ENCODE measurements around the gene FNDC8. TPM values are rescaled to one million over a fixed set of nuclear protein-coding genes. Genes with fewer than 3 reads are reported as not detected.

Gene FNDC8
- total RNA-seq, 4 donors from 2014 or later = not detected

DNA sequence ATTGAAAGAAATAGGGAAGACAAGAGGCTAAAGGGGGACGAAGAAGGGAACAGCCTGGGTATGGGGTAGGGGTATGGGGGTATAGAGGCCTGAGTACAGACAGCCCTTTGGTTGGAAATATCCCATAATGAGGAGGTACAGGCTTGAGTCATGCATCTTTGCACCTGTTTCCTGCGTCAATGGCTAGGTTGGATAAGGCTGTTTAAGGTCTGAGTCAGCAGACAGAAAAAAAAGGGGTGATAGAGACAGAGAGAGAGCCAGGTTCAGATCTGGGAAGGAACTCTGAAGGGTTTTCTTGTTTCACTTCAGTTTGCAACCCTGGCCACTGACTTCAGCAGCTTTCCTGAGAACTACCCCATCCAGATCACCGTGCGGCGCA, 8.5 kb downstream of the FNDC8 start:
- intact Hi-C loops (cut with DNase I) = no loop called here
- H3K4me3 ChIP-seq (replicated peaks in 1 of 3) = no peak overlapping the region
- no peaks in the 10 kb centered on the region for H3K4me1 ChIP-seq
- DNase-seq = no peak
- 90 to 96% methylated on average over 5 of the region's 5 CpGs for WGBS, 2 donors
- H3K27ac ChIP-seq = no peak overlapping the region
- H3K9me3 ChIP-seq = no peaks in the 10 kb centered on the region
- H3K36me3 ChIP-seq = peaks cover 12 to 31% of the 10 kb centered on the region in 2 donors
- no peak for TF ChIP-seq POLR2A (IDR thresholded peaks at IDR 0.05)
- TF ChIP-seq, protein P1, sequence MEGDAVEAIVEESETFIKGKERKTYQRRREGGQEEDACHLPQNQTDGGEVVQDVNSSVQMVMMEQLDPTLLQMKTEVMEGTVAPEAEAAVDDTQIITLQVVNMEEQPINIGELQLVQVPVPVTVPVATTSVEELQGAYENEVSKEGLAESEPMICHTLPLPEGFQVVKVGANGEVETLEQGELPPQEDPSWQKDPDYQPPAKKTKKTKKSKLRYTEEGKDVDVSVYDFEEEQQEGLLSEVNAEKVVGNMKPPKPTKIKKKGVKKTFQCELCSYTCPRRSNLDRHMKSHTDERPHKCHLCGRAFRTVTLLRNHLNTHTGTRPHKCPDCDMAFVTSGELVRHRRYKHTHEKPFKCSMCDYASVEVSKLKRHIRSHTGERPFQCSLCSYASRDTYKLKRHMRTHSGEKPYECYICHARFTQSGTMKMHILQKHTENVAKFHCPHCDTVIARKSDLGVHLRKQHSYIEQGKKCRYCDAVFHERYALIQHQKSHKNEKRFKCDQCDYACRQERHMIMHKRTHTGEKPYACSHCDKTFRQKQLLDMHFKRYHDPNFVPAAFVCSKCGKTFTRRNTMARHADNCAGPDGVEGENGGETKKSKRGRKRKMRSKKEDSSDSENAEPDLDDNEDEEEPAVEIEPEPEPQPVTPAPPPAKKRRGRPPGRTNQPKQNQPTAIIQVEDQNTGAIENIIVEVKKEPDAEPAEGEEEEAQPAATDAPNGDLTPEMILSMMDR (IDR thresholded peaks at IDR 0.05) = no peak
- H3K27me3 ChIP-seq = no peaks in the 10 kb centered on the region

- Histone ChIP-seq H3K4me1 (no peaks in the 10 kb centered on the region), H3K4me3 (replicated peaks in 1 of 3) (no peak overlapping the region), H3K36me3 (peaks cover 16 to 35% of the 10 kb centered on the region in 2 donors), H3K27me3 (no peaks in the 10 kb centered on the region), H3K9me3 (no peaks in the 10 kb centered on the region), H3K27ac (no peak overlapping the region)
- DNase-seq = no peak
- TF ChIP-seq, protein P1 (IDR thresholded peaks at IDR 0.05) = no peak
- TF ChIP-seq POLR2A (IDR thresholded peaks at IDR 0.05) = no peak
- intact Hi-C loops (cut with DNase I) = no loop called here
- WGBS, 2 donors = 94 to 100% methylated on average over 1 to 3 of the region's 3 CpGs
Observed at GRCh38 chr17:35130392-35130791, 9.0 kb downstream of the FNDC8 start.

- Histone ChIP-seq H3K27ac (no peak overlapping the region), H3K4me1 (no peaks in the 10 kb centered on the region), H3K4me3 (replicated peaks in 1 of 3) (no peak overlapping the region), H3K27me3 (no peaks in the 10 kb centered on the region), H3K9me3 (no peaks in the 10 kb centered on the region), H3K36me3 (peaks cover 28 to 49% of the 10 kb centered on the region in 2 donors)
- DNase-seq = no peak
- TF ChIP-seq POLR2A (IDR thresholded peaks at IDR 0.05) = no peak
- TF ChIP-seq, protein P1 (IDR thresholded peaks at IDR 0.05) = no peak
- WGBS, 2 donors = 84 to 86% methylated on average over 6 to 9 of the region's 10 CpGs
- intact Hi-C loops (cut with DNase I) = no loop called here
Observed at GRCh38 chr17:35132099-35132498, 10.7 kb downstream of the FNDC8 start.

DNA sequence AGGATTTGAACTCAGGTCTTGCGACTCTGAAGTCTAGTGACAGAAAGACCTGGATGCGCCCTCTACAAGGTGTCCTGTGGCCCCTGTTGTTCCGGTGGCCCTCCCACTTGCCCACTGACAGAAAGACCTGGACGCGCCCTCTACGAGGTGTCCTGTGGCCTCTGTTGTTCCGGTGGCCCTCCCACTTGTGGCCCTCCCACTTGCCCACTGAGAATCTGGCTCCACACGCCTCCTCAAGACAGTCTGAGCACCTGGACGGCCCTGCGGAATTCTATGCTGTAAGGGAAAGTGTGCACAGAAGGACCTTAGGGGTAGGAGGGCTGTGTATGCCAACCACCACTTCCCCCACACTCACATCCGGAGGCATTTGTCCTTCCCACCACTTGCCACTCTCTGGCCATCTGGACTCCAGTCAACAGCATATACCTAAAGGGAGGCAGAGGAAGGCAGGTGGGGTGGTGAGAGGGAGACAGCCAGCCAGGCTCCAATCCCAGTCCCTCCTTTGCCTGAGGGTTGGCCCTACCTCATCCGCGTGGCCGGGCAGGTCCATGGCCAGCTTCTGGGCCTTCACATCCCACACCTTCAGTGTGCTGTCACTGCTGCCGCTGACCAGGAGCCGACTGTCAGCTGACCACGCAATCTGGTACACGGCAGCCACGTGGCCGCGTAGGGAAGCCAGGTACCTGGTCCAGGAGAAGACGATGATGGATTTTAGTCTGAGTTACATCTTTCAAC, 11.6 kb downstream of the FNDC8 start:
- 95% methylated on average over 19 to 21 of the region's 22 CpGs for WGBS, 2 donors
- intact Hi-C loops (cut with DNase I) = no loop called here
- no peak for TF ChIP-seq POLR2A (IDR thresholded peaks at IDR 0.05)
- TF ChIP-seq, protein P1 (IDR thresholded peaks at IDR 0.05) = no peak
- no peak for DNase-seq
- Histone ChIP-seq H3K4me1 (no peaks in the 10 kb centered on the region), H3K27me3 (no peaks in the 10 kb centered on the region), H3K4me3 (replicated peaks in 1 of 3) (no peak overlapping the region), H3K9me3 (no peaks in the 10 kb centered on the region), H3K36me3 (peaks cover 32 to 57% of the 10 kb centered on the region in 2 donors), H3K27ac (no peak overlapping the region)

- Histone ChIP-seq H3K27me3 (no peaks in the 10 kb centered on the region), H3K4me3 (replicated peaks in 1 of 3) (no peak overlapping the region), H3K9me3 (no peaks in the 10 kb centered on the region), H3K36me3 (peaks cover 36 to 68% of the 10 kb centered on the region in 2 donors), H3K27ac (no peak overlapping the region), H3K4me1 (no peaks in the 10 kb centered on the region)
- DNase-seq = no peak
- TF ChIP-seq, protein P1 (IDR thresholded peaks at IDR 0.05) = no peak
- no peak for TF ChIP-seq POLR2A (IDR thresholded peaks at IDR 0.05)
- WGBS, 2 donors = 95 to 97% methylated on average over 6 of the region's 6 CpGs
- intact Hi-C loops (cut with DNase I) = no loop called here
Observed at GRCh38 chr17:35135322-35135721, 13.9 kb downstream of the FNDC8 start.
